ENCODE data around the gene HIVEP3.

DNA sequence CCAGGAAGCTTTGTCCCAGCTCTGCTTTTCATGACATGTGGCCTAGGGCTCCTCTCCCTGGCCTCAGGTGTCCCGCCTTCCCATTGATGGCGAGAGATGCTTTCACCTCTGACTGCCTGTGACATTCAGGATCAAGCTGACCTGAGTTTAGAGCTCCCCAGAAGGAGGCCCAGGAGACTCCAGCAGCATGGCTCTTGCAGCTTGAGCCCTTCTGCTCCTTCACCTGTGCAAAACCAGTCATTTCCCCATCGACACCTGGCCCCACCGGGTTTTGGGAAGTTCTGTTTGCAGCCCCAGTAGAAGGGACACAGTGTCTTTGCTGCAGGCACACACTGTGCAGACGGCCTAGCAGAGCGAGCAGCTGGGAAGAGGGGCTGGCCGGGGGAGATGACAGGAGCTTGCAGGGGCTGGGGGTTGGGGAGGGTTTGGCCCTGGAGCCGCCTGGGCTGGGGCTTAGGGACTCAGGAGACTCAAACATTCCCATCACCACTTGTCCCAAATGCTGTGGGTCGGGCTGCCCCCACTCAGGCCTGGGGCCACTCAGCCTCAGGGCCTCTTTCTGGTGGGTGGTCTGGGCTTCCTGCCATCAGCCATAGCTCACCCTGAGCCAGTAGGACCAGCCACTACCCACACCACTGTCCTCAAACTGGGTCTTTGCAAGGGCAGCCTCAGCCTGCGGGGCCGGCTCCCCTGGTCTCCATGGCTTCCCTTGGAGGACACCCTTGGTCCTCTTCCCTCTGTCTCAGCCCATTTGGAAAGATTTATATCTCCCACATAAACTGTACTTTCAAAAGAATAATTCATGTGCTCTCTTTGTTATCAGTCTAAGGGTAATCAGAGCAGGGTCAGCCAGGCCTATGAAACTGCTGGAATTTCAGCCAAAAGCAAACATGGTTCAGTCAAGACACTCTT is 430.4 kb downstream of the HIVEP3 start:
- TF ChIP-seq, protein P1, sequence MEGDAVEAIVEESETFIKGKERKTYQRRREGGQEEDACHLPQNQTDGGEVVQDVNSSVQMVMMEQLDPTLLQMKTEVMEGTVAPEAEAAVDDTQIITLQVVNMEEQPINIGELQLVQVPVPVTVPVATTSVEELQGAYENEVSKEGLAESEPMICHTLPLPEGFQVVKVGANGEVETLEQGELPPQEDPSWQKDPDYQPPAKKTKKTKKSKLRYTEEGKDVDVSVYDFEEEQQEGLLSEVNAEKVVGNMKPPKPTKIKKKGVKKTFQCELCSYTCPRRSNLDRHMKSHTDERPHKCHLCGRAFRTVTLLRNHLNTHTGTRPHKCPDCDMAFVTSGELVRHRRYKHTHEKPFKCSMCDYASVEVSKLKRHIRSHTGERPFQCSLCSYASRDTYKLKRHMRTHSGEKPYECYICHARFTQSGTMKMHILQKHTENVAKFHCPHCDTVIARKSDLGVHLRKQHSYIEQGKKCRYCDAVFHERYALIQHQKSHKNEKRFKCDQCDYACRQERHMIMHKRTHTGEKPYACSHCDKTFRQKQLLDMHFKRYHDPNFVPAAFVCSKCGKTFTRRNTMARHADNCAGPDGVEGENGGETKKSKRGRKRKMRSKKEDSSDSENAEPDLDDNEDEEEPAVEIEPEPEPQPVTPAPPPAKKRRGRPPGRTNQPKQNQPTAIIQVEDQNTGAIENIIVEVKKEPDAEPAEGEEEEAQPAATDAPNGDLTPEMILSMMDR (IDR thresholded peaks at IDR 0.05): no peak
- TF ChIP-seq POLR2AphosphoS5 (IDR thresholded peaks at IDR 0.05) (no peak), EP300 (IDR thresholded peaks at IDR 0.05) (no peak)
